Measurements from ENCODE around the gene HSD17B12.
A peak's percentile ranks its signal among the peaks of the same experiment; 100 is the strongest.

Gene HSD17B12

GRCh38 chr11:43685440-43685839 is 4.9 kb downstream of the HSD17B12 start:
- DNase-seq (ENCODE audit: low read depth, low spot score) = no peak
- no peak overlapping the region for H3K4me3 ChIP-seq (ENCODE audit: low read length)

DNA sequence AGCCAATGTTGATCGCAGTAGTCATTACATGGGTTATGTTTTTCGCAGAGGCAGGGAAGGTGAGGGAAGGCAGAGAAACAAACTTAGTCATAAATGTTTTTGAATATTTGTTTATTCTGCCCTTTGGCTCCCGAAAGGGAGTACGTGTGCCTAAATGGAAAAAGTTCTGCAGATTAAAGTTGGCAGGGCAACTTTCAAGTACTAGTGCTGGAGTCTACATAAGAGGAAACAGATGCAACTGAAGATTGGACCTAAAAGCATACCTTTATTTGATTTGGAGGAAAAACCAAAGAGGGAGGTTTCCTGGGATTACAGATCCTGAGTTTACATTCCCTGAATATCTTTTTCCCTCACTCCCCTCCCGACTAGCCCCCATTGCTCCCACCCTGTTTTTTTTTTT is 5.7 kb downstream of the HSD17B12 start:
- no peak for DNase-seq (ENCODE audit: low read depth, low spot score)
- no peak overlapping the region for H3K4me3 ChIP-seq (ENCODE audit: low read length)

GRCh38 chr11:43687120-43687791 is 6.7 kb downstream of the HSD17B12 start:
- DNase-seq (ENCODE audit: low read depth, low spot score) = no peak
- H3K4me3 ChIP-seq (ENCODE audit: low read length) = no peak overlapping the region

DNA sequence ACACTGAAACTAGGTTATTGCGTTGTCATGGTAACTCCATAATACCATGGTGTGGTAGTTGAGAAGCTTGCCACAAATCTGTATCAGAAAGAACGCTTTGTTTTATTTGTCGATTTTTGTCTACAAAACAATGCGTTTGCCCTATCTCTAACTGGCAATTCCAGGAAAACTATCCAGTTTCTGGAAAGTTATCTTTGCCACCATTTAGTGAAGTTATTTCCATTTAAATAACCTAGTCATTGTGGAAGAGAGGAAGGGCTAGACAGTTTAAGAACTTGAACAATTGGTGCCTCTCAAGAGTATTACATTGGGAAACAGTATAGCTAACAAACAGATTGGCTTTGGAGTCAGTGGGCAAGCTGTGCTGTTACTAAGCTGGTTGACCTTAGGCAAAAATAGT is 7.9 kb downstream of the HSD17B12 start:
- no peak for DNase-seq (ENCODE audit: low read depth, low spot score)
- no peak overlapping the region for H3K4me3 ChIP-seq (ENCODE audit: low read length)

- H3K4me3 ChIP-seq (ENCODE audit: low read length) = no peak overlapping the region
- peak; percentile 81 for DNase-seq (ENCODE audit: low read depth, low spot score)
These were observed 8.6 kb downstream of the HSD17B12 start for GRCh38 chr11:43689167-43689566.

GRCh38 chr11:43690929-43691725 is 10.6 kb downstream of the HSD17B12 start:
- no peak for DNase-seq (ENCODE audit: low read depth, low spot score)
- no peak overlapping the region for H3K4me3 ChIP-seq (ENCODE audit: low read length)

DNA sequence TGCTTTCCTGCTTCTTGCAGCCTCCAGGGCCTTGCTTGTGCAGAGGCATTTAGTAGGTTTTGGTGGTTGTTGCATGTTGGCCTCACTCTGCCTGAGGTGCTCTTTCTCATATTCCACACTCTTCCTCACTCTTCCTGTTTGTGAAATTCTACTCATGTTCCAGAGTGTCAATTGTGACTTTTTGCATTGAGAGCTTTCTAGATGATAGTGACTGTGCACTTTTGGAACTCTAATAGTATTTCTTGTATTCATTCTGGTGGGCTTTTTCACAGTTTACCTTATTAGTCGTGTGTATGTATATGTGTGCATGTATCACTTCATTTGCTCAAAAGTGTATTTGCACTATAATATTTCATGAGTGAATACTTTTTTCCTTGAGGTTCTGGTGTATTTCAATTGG is 11.3 kb downstream of the HSD17B12 start:
- DNase-seq (ENCODE audit: low read depth, low spot score) = no peak
- no peak overlapping the region for H3K4me3 ChIP-seq (ENCODE audit: low read length)

DNA sequence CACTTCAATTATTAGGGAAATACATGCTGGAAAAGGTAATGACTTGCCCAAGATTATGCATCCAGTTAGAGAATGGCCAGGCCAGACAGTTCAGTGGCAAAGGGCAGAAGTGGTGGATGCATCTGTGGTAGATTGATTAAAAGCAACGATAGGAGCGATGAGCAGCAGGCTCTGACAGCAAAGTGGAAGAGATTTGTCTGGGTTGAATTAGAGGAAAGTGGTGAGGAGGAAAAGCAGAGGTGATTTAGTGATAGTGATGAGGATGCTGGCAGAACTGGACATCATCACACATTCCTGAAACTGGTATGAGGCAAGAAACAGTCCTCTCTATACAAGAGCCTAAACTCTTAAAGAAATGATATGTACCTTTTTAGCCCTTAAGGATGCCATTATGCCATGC is 12.5 kb downstream of the HSD17B12 start:
- DNase-seq (ENCODE audit: low read depth, low spot score) = no peak
- no peak overlapping the region for H3K4me3 ChIP-seq (ENCODE audit: low read length)

DNA sequence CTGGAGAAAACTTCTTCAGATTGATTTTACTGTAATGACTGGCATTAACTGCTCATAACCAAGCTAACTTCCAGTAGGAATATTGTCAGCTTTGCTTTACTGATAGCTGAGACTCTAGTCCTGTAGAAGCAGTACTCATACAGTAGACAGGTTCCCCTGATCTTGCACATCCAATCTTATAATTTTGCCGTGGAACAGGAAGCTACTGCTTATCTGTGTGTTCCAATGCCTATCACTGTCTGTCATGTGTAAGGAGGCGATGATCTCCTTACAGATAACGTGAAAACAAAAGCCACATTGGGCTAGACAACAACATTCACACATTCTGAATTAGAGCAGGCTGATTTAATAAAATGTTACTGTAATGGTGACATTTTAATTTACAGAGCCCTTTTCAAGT is 13.2 kb downstream of the HSD17B12 start:
- no peak overlapping the region for H3K4me3 ChIP-seq (ENCODE audit: low read length)

DNA sequence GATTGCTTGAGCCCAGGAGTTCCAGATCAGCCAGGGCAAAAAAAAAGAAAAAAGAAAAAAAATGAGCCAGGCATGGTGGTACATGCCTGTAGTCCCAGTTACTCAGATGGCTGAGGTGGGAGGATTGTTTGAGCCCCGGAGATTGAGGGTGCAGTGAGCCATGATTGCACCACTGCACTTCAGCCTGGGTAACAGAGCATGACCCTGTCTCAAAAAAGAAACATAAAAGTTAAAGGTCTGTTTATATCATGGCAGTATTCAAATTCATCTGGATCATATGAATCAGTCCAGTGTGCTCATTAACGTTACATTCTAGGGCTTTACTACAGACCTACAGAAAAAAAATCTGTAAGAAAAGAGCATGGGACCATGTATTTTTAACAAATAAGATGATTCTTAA is 13.9 kb downstream of the HSD17B12 start:
- no peak overlapping the region for H3K4me3 ChIP-seq (ENCODE audit: low read length)
- DNase-seq (ENCODE audit: low read depth, low spot score) = no peak

More for the DNA sequence above, 13.2 kb downstream of the HSD17B12 start:
- DNase-seq (ENCODE audit: low read depth, low spot score) = peak; percentile 77

- H3K4me3 ChIP-seq (ENCODE audit: low read length) = no peak overlapping the region
- DNase-seq (ENCODE audit: low read depth, low spot score) = no peak
These were observed 17.1 kb downstream of the HSD17B12 start for GRCh38 chr11:43697679-43698078.

DNA sequence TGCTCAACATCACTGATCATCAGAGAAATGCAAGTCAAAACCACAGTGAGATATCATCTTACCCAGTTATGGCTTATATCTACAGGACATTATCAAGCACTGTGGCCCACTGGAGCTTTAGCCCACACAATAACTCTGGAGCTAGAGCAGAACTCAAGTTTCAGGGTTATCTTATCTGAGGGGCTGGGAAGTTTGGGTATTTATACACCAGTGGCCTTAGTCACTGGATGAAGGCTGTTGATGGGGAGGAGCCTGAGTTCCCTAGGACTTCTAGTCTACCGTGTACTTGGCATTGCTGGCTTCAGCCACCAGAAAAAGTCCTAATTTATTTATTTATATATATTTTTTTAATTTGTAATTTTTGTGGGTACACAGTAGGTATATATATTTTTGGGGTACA is 19.3 kb downstream of the HSD17B12 start:
- no peak overlapping the region for H3K4me3 ChIP-seq (ENCODE audit: low read length)
- no peak for DNase-seq (ENCODE audit: low read depth, low spot score)

GRCh38 chr11:43706631-43707030 is 26.1 kb downstream of the HSD17B12 start:
- DNase-seq (ENCODE audit: low read depth, low spot score) = no peak
- no peak overlapping the region for H3K4me3 ChIP-seq (ENCODE audit: low read length)

DNA sequence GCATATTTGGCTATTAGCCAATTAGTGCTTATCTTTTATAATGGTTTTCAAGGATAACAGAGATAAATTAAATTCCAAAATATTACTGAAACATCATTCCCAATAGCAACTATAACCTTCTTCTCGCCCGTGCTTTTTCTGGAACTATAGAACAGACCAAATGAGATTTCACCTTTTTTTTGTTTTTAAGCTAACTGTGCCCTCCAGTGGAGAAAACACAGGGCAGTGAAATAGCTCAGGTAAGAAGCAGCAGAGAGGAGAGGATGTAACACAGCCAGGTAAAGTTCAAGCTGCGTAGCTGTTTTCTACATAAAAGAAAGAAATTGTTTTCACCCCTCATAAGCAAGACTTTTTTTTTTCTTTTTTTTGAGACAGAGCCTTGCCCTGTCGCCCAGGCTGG is 28.2 kb downstream of the HSD17B12 start:
- H3K4me3 ChIP-seq (ENCODE audit: low read length) = no peak overlapping the region
- no peak for DNase-seq (ENCODE audit: low read depth, low spot score)

- no peak overlapping the region for H3K4me3 ChIP-seq (ENCODE audit: low read length)
- DNase-seq (ENCODE audit: low read depth, low spot score) = no peak
These were observed 29.2 kb downstream of the HSD17B12 start for GRCh38 chr11:43709689-43710088.

- no peak for DNase-seq (ENCODE audit: low read depth, low spot score)
- H3K4me3 ChIP-seq (ENCODE audit: low read length) = no peak overlapping the region
These were observed 32.1 kb downstream of the HSD17B12 start for GRCh38 chr11:43712676-43713075.

GRCh38 chr11:43718373-43718772 is 37.8 kb downstream of the HSD17B12 start:
- H3K4me3 ChIP-seq (ENCODE audit: low read length) = no peak overlapping the region
- DNase-seq (ENCODE audit: low read depth, low spot score) = no peak

DNA sequence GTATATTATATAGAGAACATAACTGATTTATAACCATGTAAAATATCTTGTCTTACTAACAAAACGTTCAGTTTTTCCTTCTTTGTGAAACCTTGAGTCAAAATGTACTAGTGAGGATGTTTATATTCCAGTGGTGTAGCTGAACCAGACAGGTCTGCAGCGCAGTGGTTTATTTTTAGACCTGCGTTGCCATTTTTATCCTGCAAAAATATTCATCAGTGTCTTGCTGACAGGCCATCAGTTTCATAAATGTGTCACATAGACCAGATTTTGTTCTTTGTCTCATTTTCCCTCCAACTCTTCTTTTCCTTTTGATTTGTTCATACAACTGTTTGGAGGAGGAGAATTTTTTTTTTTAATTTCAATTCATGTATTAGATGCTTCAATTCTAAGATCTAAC is 43.1 kb downstream of the HSD17B12 start:
- H3K4me3 ChIP-seq (ENCODE audit: low read length) = no peak overlapping the region
- DNase-seq (ENCODE audit: low read depth, low spot score) = no peak

DNA sequence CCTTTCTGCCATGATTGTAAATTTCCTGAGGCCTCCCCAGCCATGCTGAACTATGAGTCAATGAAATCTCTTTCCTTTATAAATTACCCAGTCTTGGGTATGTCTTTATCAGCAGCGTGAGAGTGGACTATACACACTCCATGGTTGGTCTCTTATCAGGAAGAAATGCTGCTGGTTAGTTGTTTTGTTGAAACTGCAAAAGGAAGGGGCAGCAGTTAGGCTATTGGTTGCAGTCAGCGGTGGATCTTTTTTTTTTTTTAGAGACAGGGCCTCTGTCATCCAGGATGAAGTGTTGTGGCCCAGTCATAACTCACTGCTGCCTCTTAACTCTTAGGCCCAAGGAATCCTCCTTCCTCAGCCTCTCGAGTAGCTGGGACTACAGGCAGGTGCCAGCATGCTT is 51.7 kb downstream of the HSD17B12 start:
- DNase-seq (ENCODE audit: low read depth, low spot score) = no peak
- H3K4me3 ChIP-seq (ENCODE audit: low read length) = no peak overlapping the region

GRCh38 chr11:43734256-43734655 is 53.7 kb downstream of the HSD17B12 start:
- no peak for DNase-seq (ENCODE audit: low read depth, low spot score)
- no peak overlapping the region for H3K4me3 ChIP-seq (ENCODE audit: low read length)

DNA sequence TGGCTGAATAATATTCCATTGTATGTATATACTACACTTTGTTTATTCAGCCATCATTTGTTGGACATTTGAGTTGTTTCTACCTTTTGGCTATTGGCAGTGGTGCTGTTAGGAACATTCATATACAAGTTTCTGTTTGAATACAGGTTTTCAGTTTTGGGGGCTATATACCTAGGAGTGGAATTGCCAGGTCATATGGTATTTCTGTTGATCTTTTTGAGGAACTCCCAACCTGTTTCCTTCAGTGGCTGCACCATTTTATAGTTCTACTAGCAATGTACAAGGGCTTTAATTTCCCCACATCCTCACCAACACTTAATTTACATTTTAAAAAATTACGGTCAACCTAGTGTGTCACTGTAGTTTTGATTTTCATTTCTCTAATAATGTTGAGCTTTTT is 54.6 kb downstream of the HSD17B12 start:
- no peak overlapping the region for H3K4me3 ChIP-seq (ENCODE audit: low read length)
- no peak for DNase-seq (ENCODE audit: low read depth, low spot score)
